Caco-2 (cell line): ENCODE data around the gene KIF26B. TPM values are rescaled to one million over a fixed set of nuclear protein-coding genes. Genes with fewer than 3 reads are reported as not detected.

Source experiments
- BruUV-seq: library from RNA; stranded (reverse); fragments of 400-500 nt; replicated peaks from 2 replicates; lab custom pipeline; 2021; lab: Mats Ljungman, UMichigan
- CTCF ChIA-PET: fragments of 300-600 bp; sonication (Branson Sonifier 250); formaldehyde crosslinking; loops from one replicate; lab custom pipeline; 2022; ENCODE audit warnings: antibody characterized with exemption; lab: Charles Lee
- POLR2A ChIA-PET: fragments of 300-600 bp; sonication (Branson Sonifier 250); formaldehyde crosslinking; loops from one replicate; lab custom pipeline; 2022; ENCODE audit warnings: antibody characterized with exemption; lab: Charles Lee
- DNase-seq, 2 experiments: peaks; one replicate each; pipeline versions ENCODE4 v3.0.0 to v3.0.0-alpha.2; 2020 to 2022
- H3K27me3 ChIP-seq: replicated peaks from 2 replicates; pipeline ENCODE4 v1.6.0; 2011; ENCODE audit warnings: low read length; ENCODE audit not compliant: control insufficient read depth, insufficient read depth
- H3K36me3 ChIP-seq: 2 replicates; pipeline ENCODE4 v1.5.1; 2011; ENCODE audit warnings: low read length; ENCODE audit not compliant: control insufficient read depth, insufficient read depth
- H3K4me1 ChIP-seq: fragments of 250-450 bp; sonication (Bioruptor Pico); 2 replicates; pipeline ENCODE4 v1.5.1; 2020; ENCODE audit warnings: mild to moderate bottlenecking
- H3K4me3 ChIP-seq: 2 replicates; pipeline ENCODE4 v1.5.1; 2011; ENCODE audit warnings: low read depth, mild to moderate bottlenecking, control low read depth, low read length
- H3K9me3 ChIP-seq: fragments of 250-450 bp; sonication (Bioruptor Pico); 2 replicates; pipeline ENCODE4 v1.5.1; 2020; ENCODE audit warnings: mild to moderate bottlenecking, moderate library complexity
- H3K27ac Mint-ChIP-seq: one replicate; pipeline ENCODE4 v1.8.0; 2022; ENCODE audit warnings: mixed read lengths; ENCODE audit not compliant: unreplicated experiment
- H3K27me3 Mint-ChIP-seq: one replicate; pipeline ENCODE4 v1.8.0; 2022; ENCODE audit warnings: mixed read lengths; ENCODE audit not compliant: insufficient read depth, unreplicated experiment
- H3K36me3 Mint-ChIP-seq: one replicate; pipeline ENCODE4 v1.8.0; 2022; ENCODE audit warnings: mild to moderate bottlenecking, mixed read lengths; ENCODE audit not compliant: insufficient read depth, unreplicated experiment
- H3K4me1 Mint-ChIP-seq: one replicate; pipeline ENCODE4 v1.8.0; 2022; ENCODE audit warnings: low read depth, mixed read lengths; ENCODE audit not compliant: unreplicated experiment
- H3K4me3 Mint-ChIP-seq: one replicate; pipeline ENCODE4 v1.8.0; 2022; ENCODE audit warnings: mild to moderate bottlenecking, moderate library complexity, mixed read lengths; ENCODE audit not compliant: unreplicated experiment
- H3K9me3 Mint-ChIP-seq: one replicate; pipeline ENCODE4 v1.8.0; 2022; ENCODE audit warnings: mixed read lengths; ENCODE audit not compliant: unreplicated experiment
- intact Hi-C: fragments of 100-400 bp; cut with micrococcal nuclease; formaldehyde crosslinking; loops from one replicate; pipeline ENCODE4 v1.10.0; 2022; ENCODE audit not compliant: unreplicated experiment
- total RNA-seq: library from RNA; stranded (reverse); gene quantifications from 2 replicates; pipeline ENCODE4 v1.2.3, GENCODE V29; 2022
- TF ChIP-seq, protein P1 (sequence below), 2 experiments: fragments of 200-600 bp in 1 of 2; IDR thresholded peaks; 1 replicate in 1 of 2; 2 replicates in 1 of 2; pipeline versions ENCODE4 v1.5.1 to v1.8.0; 2011 to 2022; ENCODE audit warnings: antibody characterized with exemption in 1 of 2, control low read depth in 1 of 2, inconsistent platforms in 1 of 2, low read depth in 1 of 2, low read length in 1 of 2, mild to moderate bottlenecking in 1 of 2, moderate library complexity in 1 of 2; ENCODE audit not compliant: insufficient read depth in 1 of 2, severe bottlenecking in 1 of 2, unreplicated experiment in 1 of 2

The KIF26B gene
- total RNA-seq, 1 experiment from 2014 or later: 4.9 TPM

DNA sequence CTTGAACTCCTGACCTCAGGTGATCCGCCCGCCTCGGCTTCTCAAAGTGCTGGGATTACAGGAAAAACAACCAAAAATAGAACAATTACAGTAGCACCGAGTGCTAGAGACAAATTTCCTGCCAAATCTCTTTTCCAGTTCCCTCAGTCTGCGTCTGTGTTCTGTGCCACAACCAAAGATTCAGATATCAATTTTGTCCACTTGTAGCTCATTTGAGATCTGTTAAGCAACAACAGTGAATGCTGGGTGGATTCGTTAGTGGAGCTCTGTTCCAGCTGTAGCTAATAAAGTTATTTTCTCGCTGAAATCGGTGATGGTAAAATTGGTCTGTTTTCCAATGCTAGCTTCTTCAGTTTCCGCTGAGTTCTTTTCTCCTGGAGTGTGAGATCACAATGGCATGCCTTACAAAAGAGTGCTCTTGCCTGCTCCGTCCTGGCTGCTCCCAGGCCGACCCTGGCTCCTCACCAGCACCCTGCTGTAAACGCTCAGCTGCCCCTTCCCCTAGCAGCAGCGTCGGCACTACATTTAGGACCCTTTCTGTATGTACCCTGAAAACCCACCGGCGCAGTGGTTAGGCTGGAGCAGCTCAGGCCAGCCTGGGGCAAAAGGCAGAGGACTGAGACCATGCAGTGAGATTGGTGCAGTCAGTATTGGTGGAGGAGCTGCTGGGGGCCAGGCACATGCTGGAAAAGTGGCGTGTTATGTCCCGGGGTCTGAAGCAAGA, 395.4 kb downstream of the KIF26B start:
- no peak for DNase-seq
- Mint-ChIP-seq H3K27me3 (no peaks in the 10 kb centered on the region), H3K27ac (no peak overlapping the region), H3K36me3 (no peaks in the 10 kb centered on the region), H3K9me3 (peaks cover 9% of the 10 kb centered on the region), H3K4me1 (no peaks in the 10 kb centered on the region), H3K4me3 (no peak overlapping the region)
- intact Hi-C loops: no loop called here
- POLR2A ChIA-PET: no interaction called here
- TF ChIP-seq, protein P1, sequence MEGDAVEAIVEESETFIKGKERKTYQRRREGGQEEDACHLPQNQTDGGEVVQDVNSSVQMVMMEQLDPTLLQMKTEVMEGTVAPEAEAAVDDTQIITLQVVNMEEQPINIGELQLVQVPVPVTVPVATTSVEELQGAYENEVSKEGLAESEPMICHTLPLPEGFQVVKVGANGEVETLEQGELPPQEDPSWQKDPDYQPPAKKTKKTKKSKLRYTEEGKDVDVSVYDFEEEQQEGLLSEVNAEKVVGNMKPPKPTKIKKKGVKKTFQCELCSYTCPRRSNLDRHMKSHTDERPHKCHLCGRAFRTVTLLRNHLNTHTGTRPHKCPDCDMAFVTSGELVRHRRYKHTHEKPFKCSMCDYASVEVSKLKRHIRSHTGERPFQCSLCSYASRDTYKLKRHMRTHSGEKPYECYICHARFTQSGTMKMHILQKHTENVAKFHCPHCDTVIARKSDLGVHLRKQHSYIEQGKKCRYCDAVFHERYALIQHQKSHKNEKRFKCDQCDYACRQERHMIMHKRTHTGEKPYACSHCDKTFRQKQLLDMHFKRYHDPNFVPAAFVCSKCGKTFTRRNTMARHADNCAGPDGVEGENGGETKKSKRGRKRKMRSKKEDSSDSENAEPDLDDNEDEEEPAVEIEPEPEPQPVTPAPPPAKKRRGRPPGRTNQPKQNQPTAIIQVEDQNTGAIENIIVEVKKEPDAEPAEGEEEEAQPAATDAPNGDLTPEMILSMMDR (IDR thresholded peaks at IDR 0.05; ENCODE audit: insufficient read depth in 1 of 2, low read depth in 1 of 2, low read length in 1 of 2, severe bottlenecking in 1 of 2, unreplicated experiment in 1 of 2): no peak
- no peak overlapping the region for H3K4me3 ChIP-seq
- no peaks in the 10 kb centered on the region for H3K4me1 ChIP-seq
- no TSS peak for BruUV-seq
- no peaks in the 10 kb centered on the region for H3K36me3 ChIP-seq
- no peaks in the 10 kb centered on the region for H3K9me3 ChIP-seq
- no peaks in the 10 kb centered on the region for H3K27me3 ChIP-seq
- CTCF ChIA-PET: no interaction called here

DNA sequence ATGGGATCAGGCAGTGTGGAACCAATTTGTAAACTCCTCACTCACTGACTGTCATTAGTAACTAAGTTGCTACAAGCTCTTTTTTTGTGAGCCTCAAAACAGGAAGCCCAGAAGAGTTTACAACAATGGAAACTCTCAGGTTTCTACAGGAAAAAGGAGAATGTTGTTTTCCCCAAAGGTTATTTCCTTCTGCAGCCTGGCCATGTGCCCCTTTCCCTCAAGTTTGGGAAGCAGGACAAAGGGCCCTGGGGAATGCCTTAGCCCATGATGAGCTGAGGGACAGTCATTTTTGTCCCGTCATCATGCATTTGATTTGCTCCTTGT, 395.9 kb downstream of the KIF26B start:
- no peak for DNase-seq
- no peak overlapping the region for H3K27ac Mint-ChIP-seq
- H3K4me1 Mint-ChIP-seq: no peaks in the 10 kb centered on the region
- no peaks in the 10 kb centered on the region for H3K36me3 ChIP-seq
- H3K4me3 ChIP-seq: no peak overlapping the region
- H3K4me3 Mint-ChIP-seq: no peak overlapping the region
- no peaks in the 10 kb centered on the region for H3K9me3 ChIP-seq
- TF ChIP-seq, protein P1 (IDR thresholded peaks at IDR 0.05; ENCODE audit: insufficient read depth in 1 of 2, low read depth in 1 of 2, low read length in 1 of 2, severe bottlenecking in 1 of 2, unreplicated experiment in 1 of 2): no peak
- intact Hi-C loops: no loop called here
- H3K27me3 Mint-ChIP-seq: no peaks in the 10 kb centered on the region
- no peaks in the 10 kb centered on the region for H3K36me3 Mint-ChIP-seq
- peaks cover 9% of the 10 kb centered on the region for H3K9me3 Mint-ChIP-seq
- ChIA-PET POLR2A (no interaction called here), CTCF (no interaction called here)
- no TSS peak for BruUV-seq
- H3K27me3 ChIP-seq: no peaks in the 10 kb centered on the region
- H3K4me1 ChIP-seq: no peaks in the 10 kb centered on the region

DNA sequence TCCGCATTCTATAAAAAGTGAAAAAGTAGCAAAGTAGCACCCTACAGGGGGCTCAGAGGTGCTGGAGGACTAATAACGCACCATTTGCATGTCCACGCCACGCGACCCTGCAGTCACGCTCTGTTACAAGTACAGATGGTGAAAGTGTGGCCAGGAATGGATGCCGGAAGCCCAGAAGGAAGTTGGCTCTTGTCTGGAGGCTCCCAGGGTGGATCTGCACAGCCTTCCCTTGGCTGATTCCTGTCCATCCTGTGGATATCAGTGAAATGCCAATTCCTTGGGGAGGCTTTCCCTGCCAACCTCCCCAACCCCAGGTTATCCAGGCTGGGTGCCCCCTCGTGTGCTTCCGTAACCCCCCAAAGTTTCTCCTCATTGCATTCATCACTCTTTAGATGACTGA, 396.8 kb downstream of the KIF26B start:
- TF ChIP-seq, protein P1 (IDR thresholded peaks at IDR 0.05; ENCODE audit: insufficient read depth in 1 of 2, low read depth in 1 of 2, low read length in 1 of 2, severe bottlenecking in 1 of 2, unreplicated experiment in 1 of 2): no peak
- H3K4me3 Mint-ChIP-seq: no peak overlapping the region
- BruUV-seq: no TSS peak
- H3K36me3 Mint-ChIP-seq: no peaks in the 10 kb centered on the region
- no peak for DNase-seq
- no peaks in the 10 kb centered on the region for H3K27me3 Mint-ChIP-seq
- Histone ChIP-seq H3K36me3 (no peaks in the 10 kb centered on the region), H3K4me1 (no peaks in the 10 kb centered on the region), H3K27me3 (no peaks in the 10 kb centered on the region), H3K4me3 (no peak overlapping the region), H3K9me3 (no peaks in the 10 kb centered on the region)
- peaks cover 9% of the 10 kb centered on the region for H3K9me3 Mint-ChIP-seq
- ChIA-PET CTCF (no interaction called here), POLR2A (no interaction called here)
- no peak overlapping the region for H3K27ac Mint-ChIP-seq
- H3K4me1 Mint-ChIP-seq: no peaks in the 10 kb centered on the region
- intact Hi-C loops: no loop called here
